ENCODE data around the gene KAZN. TPM values are rescaled to one million over a fixed set of nuclear protein-coding genes. Genes with fewer than 3 reads are reported as not detected.

The KAZN gene
- total RNA-seq, 4 donors from 2014 or later: 0.77 to 12.3 (median 4.9) TPM

- Histone ChIP-seq H3K27me3 (no peaks in the 10 kb centered on the region), H3K36me3 (no peaks in the 10 kb centered on the region), H3K27ac (no peak overlapping the region), H3K9me3 (no peaks in the 10 kb centered on the region), H3K4me3 (no peak overlapping the region), H3K4me1 (no peaks in the 10 kb centered on the region)
- no peak for DNase-seq
- TF ChIP-seq POLR2A (IDR thresholded peaks at IDR 0.05): no peak
- TF ChIP-seq, protein P1, sequence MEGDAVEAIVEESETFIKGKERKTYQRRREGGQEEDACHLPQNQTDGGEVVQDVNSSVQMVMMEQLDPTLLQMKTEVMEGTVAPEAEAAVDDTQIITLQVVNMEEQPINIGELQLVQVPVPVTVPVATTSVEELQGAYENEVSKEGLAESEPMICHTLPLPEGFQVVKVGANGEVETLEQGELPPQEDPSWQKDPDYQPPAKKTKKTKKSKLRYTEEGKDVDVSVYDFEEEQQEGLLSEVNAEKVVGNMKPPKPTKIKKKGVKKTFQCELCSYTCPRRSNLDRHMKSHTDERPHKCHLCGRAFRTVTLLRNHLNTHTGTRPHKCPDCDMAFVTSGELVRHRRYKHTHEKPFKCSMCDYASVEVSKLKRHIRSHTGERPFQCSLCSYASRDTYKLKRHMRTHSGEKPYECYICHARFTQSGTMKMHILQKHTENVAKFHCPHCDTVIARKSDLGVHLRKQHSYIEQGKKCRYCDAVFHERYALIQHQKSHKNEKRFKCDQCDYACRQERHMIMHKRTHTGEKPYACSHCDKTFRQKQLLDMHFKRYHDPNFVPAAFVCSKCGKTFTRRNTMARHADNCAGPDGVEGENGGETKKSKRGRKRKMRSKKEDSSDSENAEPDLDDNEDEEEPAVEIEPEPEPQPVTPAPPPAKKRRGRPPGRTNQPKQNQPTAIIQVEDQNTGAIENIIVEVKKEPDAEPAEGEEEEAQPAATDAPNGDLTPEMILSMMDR (IDR thresholded peaks at IDR 0.05): no peak
- intact Hi-C loops (cut with DNase I; ENCODE audit: low total_unique reads): no loop called here
Measured at GRCh38 chr1:14795589-14795988, 197.1 kb downstream of the KAZN start.

GRCh38 chr1:14800014-14800413, 201.5 kb downstream of the KAZN start:
- H3K27ac ChIP-seq: no peak overlapping the region
- intact Hi-C loops (cut with DNase I; ENCODE audit: low total_unique reads): no loop called here
- H3K4me3 ChIP-seq: no peak overlapping the region
- no peak for TF ChIP-seq POLR2A (IDR thresholded peaks at IDR 0.05)
- TF ChIP-seq, protein P1 (IDR thresholded peaks at IDR 0.05): no peak
- DNase-seq: no peak
- H3K9me3 ChIP-seq: no peaks in the 10 kb centered on the region
- H3K36me3 ChIP-seq: no peaks in the 10 kb centered on the region
- no peaks in the 10 kb centered on the region for H3K27me3 ChIP-seq
- no peaks in the 10 kb centered on the region for H3K4me1 ChIP-seq

DNA sequence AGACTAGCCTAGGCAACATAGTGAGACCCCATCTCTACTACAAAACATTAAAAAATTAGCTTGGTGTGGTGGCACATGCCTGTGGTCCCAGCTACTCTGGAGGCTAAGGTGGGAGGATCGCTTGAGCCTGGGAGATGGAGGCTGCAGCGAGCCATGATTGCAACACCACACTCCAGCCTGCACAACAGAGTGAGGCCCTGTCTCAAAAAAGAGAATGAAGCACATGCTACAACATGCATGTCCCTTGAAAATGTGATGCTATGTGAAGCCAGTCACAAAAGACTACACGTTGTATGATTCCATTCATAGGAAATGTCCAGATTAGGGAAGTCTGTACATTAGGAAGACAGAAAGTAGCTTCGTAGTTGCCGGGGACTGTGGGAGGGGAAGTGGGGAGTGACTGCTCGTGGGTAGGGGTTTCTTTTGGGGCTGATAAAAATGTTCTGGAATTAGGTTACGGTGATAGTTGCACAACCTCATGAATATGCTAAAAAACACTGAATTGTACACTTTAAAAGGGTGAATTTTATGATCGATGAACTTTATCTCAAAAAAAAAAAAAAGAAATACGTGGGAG, 202.1 kb downstream of the KAZN start:
- intact Hi-C loops (cut with DNase I; ENCODE audit: low total_unique reads): no loop called here
- Histone ChIP-seq H3K27me3 (no peaks in the 10 kb centered on the region), H3K9me3 (no peaks in the 10 kb centered on the region), H3K4me1 (no peaks in the 10 kb centered on the region), H3K36me3 (no peaks in the 10 kb centered on the region), H3K27ac (no peak overlapping the region), H3K4me3 (no peak overlapping the region)
- no peak for DNase-seq
- TF ChIP-seq, protein P1 (IDR thresholded peaks at IDR 0.05): no peak
- TF ChIP-seq POLR2A (IDR thresholded peaks at IDR 0.05): no peak

GRCh38 chr1:14803002-14803789, 204.7 kb downstream of the KAZN start:
- no peak for DNase-seq
- TF ChIP-seq, protein P1 (IDR thresholded peaks at IDR 0.05): no peak
- TF ChIP-seq POLR2A (IDR thresholded peaks at IDR 0.05): no peak
- no peaks in the 10 kb centered on the region for H3K27me3 ChIP-seq
- H3K4me3 ChIP-seq: no peak overlapping the region
- H3K4me1 ChIP-seq: no peaks in the 10 kb centered on the region
- no peak overlapping the region for H3K27ac ChIP-seq
- peaks cover 0 to 6% of the 10 kb centered on the region in 2 donors for H3K9me3 ChIP-seq
- H3K36me3 ChIP-seq: no peaks in the 10 kb centered on the region
- intact Hi-C loops (cut with DNase I; ENCODE audit: low total_unique reads): no loop called here

- Histone ChIP-seq H3K27me3 (no peaks in the 10 kb centered on the region), H3K9me3 (peaks cover 0 to 6% of the 10 kb centered on the region in 2 donors), H3K36me3 (no peaks in the 10 kb centered on the region), H3K4me1 (no peaks in the 10 kb centered on the region), H3K27ac (no peak overlapping the region), H3K4me3 (no peak overlapping the region)
- DNase-seq: no peak
- TF ChIP-seq, protein P1 (IDR thresholded peaks at IDR 0.05): no peak
- TF ChIP-seq POLR2A (IDR thresholded peaks at IDR 0.05): no peak
- intact Hi-C loops (cut with DNase I; ENCODE audit: low total_unique reads): no loop called here
Measured at GRCh38 chr1:14804626-14805025, 206.1 kb downstream of the KAZN start.
